K562 (cell line): ENCODE measurements around the gene S100P. TPM values are rescaled to one million over a fixed set of nuclear protein-coding genes. Genes with fewer than 3 reads are reported as not detected.

Source experiments
- ARID3B ChIP-seq: fragments of 250-450 bp; sonication (Bioruptor Pico); IDR thresholded peaks from 2 replicates; pipeline ENCODE4 v1.4.0; 2020; ENCODE audit warnings: borderline replicate concordance
- CTCFL ChIP-seq: IDR thresholded peaks from 2 replicates; pipeline ENCODE4 v1.6.1; 2011; ENCODE audit warnings: borderline replicate concordance, low read depth, mild to moderate bottlenecking, moderate library complexity, low read length; ENCODE audit not compliant: insufficient read depth, poor library complexity, severe bottlenecking
- FOXK1 ChIP-seq: sonication (generic); formaldehyde crosslinking; IDR thresholded peaks from 2 replicates; pipeline ENCODE4 v1.8.0; 2022; ENCODE audit warnings: missing genetic modification reagents, mild to moderate bottlenecking, borderline replicate concordance
- FOXM1 ChIP-seq, 2 experiments: fragments of 450-650 bp in 1 of 2; sonication (generic) in 1 of 2; formaldehyde crosslinking in 1 of 2; IDR thresholded peaks; 2 replicates each; pipeline versions ENCODE4 v1.6.1 to v1.9.0; 2017 to 2022; ENCODE audit warnings: low read depth in 2 of 2, mild to moderate bottlenecking in 2 of 2, missing genetic modification reagents in 1 of 2, moderate library complexity in 1 of 2
- HDAC3 ChIP-seq: fragments of 450-650 bp; IDR thresholded peaks from 2 replicates; pipeline ENCODE4 v1.6.1; 2018; ENCODE audit warnings: borderline replicate concordance, mild to moderate bottlenecking, moderate library complexity; ENCODE audit not compliant: partially characterized antibody
- IFI16 ChIP-seq: fragments of 250-450 bp; sonication (Bioruptor Pico); IDR thresholded peaks from 2 replicates; pipeline ENCODE4 v2.1.2; 2022; ENCODE audit warnings: mild to moderate bottlenecking, inconsistent platforms
- PHB ChIP-seq: fragments of 250-450 bp; sonication (Bioruptor Pico); IDR thresholded peaks from 2 replicates; pipeline ENCODE4 v1.5.0; 2021
- POLR3A ChIP-seq: IDR thresholded peaks from 2 replicates; pipeline ENCODE4 v1.6.1; 2011; ENCODE audit warnings: borderline replicate concordance, mild to moderate bottlenecking, moderate library complexity; ENCODE audit not compliant: insufficient read length, insufficient read depth; ENCODE audit errors: extremely low read depth
- SREBF1 ChIP-seq: fragments of 150-350 bp; IDR thresholded peaks from 2 replicates; pipeline ENCODE4 v1.6.1; 2014; ENCODE audit warnings: antibody characterized with exemption, low read depth, low read length, borderline replicate concordance
- TAF1 ChIP-seq: IDR thresholded peaks from 2 replicates; pipeline ENCODE4 v1.6.1; 2011; ENCODE audit warnings: mild to moderate bottlenecking, low read length, moderate library complexity; ENCODE audit not compliant: insufficient read depth, control insufficient read depth, severe bottlenecking; ENCODE audit errors: extremely low read depth
- TEAD2 ChIP-seq: fragments of 450-650 bp; IDR thresholded peaks from 2 replicates; pipeline ENCODE4 v1.6.1; 2016; ENCODE audit warnings: missing genetic modification characterization, control low read depth, missing compliant biosample characterization
- XRCC5 ChIP-seq: fragments of 200-400 bp; formaldehyde crosslinking; IDR thresholded peaks from 2 replicates; pipeline ENCODE4 v1.6.1; 2017; ENCODE audit warnings: low read depth, mild to moderate bottlenecking, low read length
- polyA plus RNA-seq, 8 experiments: library from polyadenylated mRNA; depleted of rRNA in 4 of 8; stranded (reverse) in 5 of 8; unstranded in 3 of 8; fragments of >200 nt; fragmentation: Nextera tagmentation in 2 of 8; fragmentation: Illumina TruSeq in 1 of 8; extraction: Ambion mirVana in 2 of 8; extraction: Trizol in 1 of 8; gene quantifications; 2 replicates each; pipeline versions ENCODE4 v1.2.1 to v1.2.3, GENCODE V29; 2011 to 2014; ENCODE audit warnings: inconsistent platforms in 1 of 8, missing spikeins in 1 of 8
- total RNA-seq, 7 experiments: library from RNA; depleted of rRNA in 6 of 7; stranded (reverse); fragments of >200 nt in 6 of 7; fragmentation: Illumina TruSeq in 2 of 7; extraction: Trizol in 2 of 7; gene quantifications; 2 replicates each; pipeline versions ENCODE4 v1.2.1 to v1.2.3, GENCODE V29; 2011 to 2021; ENCODE audit warnings: low replicate concordance in 1 of 7
- TF ChIP-seq, protein P1 (sequence below): fragments of 450-650 bp; formaldehyde crosslinking; IDR thresholded peaks from 2 replicates; pipeline ENCODE4 v1.4.0; 2022; ENCODE audit warnings: missing genetic modification characterization
- TF ChIP-seq, protein P2 (sequence below): fragments of 450-650 bp; formaldehyde crosslinking; IDR thresholded peaks from 2 replicates; pipeline ENCODE4 v1.4.0; 2022; ENCODE audit warnings: missing genetic modification characterization

Gene S100P
- total and polyA plus RNA-seq, 9 of the 15 experiments (the other 6 are each of a cell fraction or from before 2014, with no cell fraction given) = 4.1 to 23.8 (median 7.5) TPM

- TF ChIP-seq POLR3A (no peak), CTCFL (peak; percentile 88), PHB (CRISPR knock-in tag) (no peak), HDAC3 (no peak), TAF1 (peak; percentile 83), TEAD2 (no peak), FOXK1 (CRISPR knock-in tag) (no peak), ARID3B (CRISPR knock-in tag) (no peak), FOXM1 (IDR thresholded peaks at IDR 0.05; ENCODE audit: low read depth) (no peak), FOXM1 (CRISPR knock-in tag; IDR thresholded peaks at IDR 0.05; ENCODE audit: low read depth) (0 out of 2 replicates have a peak, but pooled peaks have one; percentile 54), SREBF1 (no peak), IFI16 (CRISPR knock-in tag) (no peak), XRCC5 (no peak)
- TF ChIP-seq, protein P1, sequence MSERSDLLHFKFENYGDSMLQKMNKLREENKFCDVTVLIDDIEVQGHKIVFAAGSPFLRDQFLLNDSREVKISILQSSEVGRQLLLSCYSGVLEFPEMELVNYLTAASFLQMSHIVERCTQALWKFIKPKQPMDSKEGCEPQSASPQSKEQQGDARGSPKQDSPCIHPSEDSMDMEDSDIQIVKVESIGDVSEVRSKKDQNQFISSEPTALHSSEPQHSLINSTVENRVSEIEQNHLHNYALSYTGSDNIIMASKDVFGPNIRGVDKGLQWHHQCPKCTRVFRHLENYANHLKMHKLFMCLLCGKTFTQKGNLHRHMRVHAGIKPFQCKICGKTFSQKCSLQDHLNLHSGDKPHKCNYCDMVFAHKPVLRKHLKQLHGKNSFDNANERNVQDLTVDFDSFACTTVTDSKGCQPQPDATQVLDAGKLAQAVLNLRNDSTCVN (CRISPR knock-in tag) = no peak
- TF ChIP-seq, protein P2, sequence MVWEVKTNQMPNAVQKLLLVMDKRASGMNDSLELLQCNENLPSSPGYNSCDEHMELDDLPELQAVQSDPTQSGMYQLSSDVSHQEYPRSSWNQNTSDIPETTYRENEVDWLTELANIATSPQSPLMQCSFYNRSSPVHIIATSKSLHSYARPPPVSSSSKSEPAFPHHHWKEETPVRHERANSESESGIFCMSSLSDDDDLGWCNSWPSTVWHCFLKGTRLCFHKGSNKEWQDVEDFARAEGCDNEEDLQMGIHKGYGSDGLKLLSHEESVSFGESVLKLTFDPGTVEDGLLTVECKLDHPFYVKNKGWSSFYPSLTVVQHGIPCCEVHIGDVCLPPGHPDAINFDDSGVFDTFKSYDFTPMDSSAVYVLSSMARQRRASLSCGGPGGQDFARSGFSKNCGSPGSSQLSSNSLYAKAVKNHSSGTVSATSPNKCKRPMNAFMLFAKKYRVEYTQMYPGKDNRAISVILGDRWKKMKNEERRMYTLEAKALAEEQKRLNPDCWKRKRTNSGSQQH (CRISPR knock-in tag) = no peak
These were observed 22.6 kb downstream of the S100P start, which contains the start of gene BLOC1S4 (continued) for GRCh38 chr4:6716018-6716911.
